ENCODE data around the gene CCDC33.

Gene CCDC33

GRCh38 chr15:74229686-74230085 is 6.4 kb upstream of the CCDC33 start:
- DNase-seq (ENCODE audit: low spot score): no peak

GRCh38 chr15:74231475-74231874 is 4.7 kb upstream of the CCDC33 start:
- no peak for DNase-seq (ENCODE audit: low spot score)

GRCh38 chr15:74233373-74233772 is 2.8 kb upstream of the CCDC33 start:
- DNase-seq (ENCODE audit: low spot score): no peak

DNA sequence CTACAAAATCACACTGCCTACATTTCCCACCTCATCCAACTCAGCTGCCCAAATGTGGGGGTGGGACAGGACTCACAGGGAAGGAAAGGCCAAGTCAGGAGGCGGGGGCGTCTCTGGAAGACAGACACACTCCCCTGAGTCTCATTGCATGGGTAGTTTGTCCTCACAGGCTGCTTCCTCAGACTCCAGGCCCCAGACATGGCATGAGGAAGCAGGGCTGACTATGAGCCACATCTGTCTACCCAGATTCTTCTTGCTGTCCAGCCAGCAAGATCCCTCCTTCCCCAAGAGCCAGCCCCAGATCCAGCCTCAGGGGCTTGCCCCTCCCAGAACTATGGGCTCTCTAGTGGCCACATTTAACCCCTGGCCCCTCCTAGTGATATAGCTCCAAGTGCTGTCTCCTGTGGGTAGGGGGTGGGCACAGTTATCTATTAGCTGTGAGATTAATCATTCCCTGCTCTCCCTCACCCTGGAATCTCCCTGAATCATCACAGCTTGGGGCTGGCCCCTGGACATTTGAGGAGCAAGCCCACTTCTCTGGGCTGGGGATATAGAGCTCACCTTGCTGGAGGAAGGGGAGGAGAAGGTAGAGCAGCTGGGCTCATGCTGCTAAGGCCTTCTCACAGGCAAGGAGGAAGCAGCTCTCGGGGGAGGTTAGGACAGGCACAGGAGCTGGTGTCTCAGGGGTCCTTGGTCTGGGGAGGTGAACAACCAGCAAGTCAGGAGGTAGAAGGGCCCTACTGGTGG is 2.1 kb upstream of the CCDC33 start:
- DNase-seq (ENCODE audit: low spot score): no peak

DNA sequence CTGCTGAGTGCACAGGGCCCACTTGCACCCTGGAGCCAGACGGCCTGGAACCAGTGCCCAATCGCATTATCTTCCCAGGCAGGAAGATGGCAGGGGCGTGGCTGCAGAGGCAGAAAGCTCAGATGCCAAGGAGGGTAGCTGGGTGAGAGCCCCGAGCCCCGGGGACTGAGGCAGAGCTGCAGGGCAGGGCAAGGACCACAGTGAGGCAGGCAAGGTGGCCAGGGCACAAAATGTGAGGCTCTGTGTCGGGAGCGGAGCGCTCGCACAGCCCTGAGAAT is 1.6 kb upstream of the CCDC33 start:
- DNase-seq (ENCODE audit: low spot score): no peak

DNA sequence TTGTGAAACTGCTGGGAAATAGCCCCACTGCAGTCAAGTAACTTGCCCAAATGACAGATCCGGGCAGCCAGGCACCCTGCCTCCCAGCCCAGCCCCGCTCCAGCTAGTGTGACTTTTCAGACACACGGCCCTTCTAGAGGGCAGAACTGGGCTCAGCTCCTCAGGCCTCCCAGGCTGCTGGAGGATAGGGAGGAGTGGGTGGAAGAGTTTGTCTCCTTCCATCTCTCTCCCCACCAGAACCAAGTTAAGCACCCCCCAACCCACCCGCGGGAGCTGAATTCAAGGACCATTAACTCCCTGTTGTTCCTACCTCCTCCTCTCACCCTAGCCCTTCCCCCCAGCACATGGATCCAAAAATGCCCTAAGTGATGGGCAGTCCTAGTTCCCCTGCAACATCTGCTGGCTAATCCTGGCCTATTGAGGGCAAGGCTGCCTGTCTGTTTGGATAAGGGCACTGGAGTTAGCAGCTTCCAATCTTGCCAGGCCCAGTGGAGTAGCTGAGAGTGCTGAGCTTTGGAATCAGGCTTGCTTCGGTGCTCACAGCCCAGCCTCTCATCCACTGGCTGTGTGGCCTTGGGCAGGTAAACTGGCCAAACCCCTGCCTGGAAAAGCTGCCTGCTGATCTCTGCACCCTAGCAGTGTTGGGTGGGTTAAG is 3.1 kb downstream of the CCDC33 start:
- no peak for DNase-seq (ENCODE audit: low spot score)

GRCh38 chr15:74240002-74240568 is 4.0 kb downstream of the CCDC33 start:
- peak; percentile 76 for DNase-seq (ENCODE audit: low spot score)

DNA sequence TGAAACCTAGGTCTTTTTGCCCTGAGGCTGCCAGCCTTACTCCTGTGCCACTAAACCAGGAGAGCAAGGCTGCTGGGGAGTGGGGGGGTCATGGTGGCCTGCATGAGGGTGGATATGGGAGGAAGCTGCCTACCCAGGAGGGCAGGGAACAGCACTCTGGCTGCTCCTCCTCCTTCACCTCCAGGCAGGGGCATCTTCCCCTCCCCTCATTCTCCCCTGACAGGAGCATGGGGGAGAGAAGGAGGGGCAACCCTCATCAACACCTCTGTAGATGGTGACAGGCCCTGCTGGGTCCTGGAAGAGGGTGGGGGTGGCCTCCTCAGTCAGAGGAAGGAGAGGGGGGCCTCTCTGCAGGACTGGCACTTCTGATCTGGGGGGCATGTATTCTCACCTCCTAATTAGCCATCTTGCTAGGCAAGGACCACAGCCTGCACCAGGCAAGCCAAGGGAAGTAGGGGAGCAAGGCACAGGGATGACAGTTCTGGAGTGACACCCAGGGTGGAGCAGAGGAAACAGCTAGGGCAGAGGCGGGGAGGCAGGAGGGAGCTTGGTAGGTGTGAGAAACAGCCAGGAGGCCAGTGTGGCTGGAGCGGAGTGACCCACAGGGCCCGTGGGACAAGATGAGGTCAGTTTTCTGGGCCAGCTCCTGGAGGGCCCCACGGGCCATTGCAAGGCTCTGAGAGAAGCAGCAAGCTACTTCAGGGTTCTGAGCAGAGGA is 4.9 kb downstream of the CCDC33 start:
- no peak for DNase-seq (ENCODE audit: low spot score)

- DNase-seq (ENCODE audit: low spot score): no peak
Measured at GRCh38 chr15:74242441-74243185, 6.5 kb downstream of the CCDC33 start.

DNA sequence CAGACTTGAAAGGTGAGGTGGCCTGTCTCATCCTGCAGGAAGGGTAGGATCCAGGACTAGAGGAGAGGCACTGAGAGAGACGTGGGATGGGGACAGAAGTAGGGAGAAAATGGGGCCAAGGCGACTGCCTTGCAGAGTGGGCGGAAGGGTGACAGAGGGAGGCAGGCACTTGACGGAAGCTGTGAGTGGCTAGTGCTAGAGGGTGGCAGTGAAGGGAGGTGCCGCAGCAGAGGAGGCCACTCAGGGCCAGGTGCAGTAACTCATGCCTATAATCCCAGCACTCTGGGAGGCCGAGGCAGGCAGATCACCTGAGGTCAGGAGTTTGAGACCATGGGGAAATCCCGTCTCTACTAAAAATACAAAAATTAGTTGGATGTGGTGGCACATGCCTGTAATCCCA is 7.3 kb downstream of the CCDC33 start:
- no peak for DNase-seq (ENCODE audit: low spot score)

- DNase-seq (ENCODE audit: low spot score): no peak
Measured at GRCh38 chr15:74244822-74245341, 8.8 kb downstream of the CCDC33 start.

DNA sequence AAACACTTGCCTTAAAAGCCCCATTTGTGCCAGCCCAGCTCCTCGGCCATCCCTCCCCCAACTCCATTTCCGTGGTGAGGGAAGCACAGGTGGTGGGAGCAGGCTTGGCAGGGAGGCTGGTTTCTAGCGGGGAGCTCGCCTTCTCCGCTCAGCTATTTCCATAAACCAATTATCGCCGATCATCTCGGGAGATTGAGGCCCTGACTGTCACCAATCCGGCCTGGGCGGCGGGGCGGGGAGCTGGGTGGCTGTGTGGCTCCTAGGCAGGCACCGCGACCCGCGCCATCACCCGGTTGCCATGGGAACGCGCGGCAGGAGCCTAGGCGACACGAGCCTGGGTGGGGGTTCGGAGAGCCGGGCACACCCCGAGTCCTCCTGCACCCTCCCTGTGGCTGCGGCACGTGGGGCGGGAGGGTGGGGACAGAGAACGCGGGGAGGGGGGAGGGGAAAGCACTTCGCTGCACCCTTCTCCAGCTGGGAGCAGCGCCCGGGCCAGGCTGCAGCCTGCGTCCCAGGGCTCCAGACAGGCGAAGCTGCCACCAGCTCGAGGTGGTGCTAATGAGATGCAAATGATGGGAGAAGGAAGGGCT is 9.3 kb downstream of the CCDC33 start:
- DNase-seq (ENCODE audit: low spot score): peak; percentile 45

DNA sequence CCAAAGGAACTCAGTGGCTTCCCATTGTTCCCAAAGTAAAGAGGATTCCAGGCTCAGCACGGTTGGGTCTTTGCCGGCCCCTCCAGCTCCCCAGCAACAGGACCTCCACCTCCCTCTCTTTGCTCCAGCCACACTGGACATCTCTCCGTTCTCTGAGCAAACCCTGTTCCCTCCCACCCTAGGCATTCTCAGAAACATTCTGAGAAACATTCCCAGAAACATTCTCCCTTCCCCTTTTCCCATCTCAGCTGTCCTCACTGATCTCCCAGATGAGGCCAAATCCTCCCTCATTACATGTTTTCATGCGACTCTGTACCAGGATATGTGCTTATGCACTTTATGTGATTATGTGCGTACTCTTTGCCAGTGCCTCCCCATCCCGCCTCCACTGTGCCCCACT is 14.1 kb downstream of the CCDC33 start:
- no peak for DNase-seq (ENCODE audit: low spot score)

DNA sequence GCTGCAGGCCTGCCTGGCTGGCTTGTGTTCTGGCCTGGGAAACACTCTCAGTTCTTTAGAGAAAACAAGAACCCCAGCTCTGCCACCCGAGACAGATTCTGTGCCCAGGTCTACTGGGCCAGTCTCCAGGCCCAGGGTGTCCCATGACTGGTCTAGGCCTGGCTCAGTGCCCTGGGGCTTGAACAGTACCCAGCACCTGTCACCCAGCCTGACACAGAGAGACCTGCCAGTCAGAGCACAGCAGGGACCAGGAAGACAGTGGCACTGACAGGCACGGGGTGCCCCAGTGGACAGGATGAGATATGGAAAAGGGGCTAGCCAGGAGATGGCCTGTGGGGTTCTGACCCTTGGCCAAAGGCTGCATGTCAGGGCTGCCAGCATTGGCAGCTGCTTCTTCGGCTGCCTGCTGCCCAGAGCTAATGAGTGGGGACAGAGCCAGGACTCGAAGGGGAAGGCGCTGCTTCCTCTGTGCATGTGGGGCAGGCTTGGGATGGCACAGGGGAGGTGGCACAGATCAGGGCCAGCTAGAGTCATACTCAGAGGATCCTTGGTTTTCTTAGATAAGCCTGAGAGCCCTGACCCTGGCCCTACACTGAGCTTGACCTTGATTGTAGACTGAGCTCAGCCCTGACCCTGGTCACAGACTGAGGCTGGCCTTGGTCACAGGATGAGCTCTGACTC is 15.1 kb downstream of the CCDC33 start:
- DNase-seq (ENCODE audit: low spot score): peak; percentile 83

DNA sequence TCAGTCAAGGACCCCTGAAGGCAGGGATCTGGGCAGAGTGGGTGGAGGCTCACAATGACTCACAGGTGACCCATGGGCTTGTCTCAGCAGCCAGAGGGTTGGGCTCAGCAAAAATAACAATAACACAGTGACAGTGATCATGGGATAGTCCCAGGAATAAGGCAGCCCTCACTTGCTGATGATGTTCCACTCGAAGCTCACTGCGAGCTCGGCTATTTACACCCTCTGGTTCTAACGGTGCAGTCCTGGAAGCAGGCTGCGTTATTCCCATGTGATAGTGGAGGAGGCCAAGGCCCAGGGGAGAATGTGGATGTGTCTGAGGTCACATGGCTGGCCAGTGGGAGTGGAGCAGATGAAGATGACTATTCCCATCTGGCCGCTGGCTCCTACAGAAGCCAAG is 16.2 kb downstream of the CCDC33 start:
- DNase-seq (ENCODE audit: low spot score): no peak

DNA sequence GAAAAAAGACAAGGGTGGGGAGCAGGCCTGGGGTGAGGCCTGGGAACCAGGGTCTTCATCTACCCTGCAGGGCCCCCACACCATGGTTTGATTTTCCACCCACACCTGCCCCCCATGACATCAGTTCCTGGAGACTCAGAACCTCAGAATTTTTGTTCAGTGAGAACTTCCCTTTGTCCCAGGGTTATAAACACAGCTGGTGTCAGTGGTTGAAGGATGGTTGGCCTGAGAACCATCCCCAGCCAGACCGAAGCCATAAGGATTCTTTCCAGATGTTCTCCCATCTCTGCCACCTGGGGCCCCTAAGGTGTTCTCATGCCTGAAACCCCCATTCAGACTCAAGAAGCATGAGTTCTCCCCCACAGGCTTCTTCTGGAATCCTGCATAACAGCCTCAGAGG is 16.6 kb downstream of the CCDC33 start:
- no peak for DNase-seq (ENCODE audit: low spot score)

- no peak for DNase-seq (ENCODE audit: low spot score)
Measured at GRCh38 chr15:74253211-74253921, 17.2 kb downstream of the CCDC33 start.

DNA sequence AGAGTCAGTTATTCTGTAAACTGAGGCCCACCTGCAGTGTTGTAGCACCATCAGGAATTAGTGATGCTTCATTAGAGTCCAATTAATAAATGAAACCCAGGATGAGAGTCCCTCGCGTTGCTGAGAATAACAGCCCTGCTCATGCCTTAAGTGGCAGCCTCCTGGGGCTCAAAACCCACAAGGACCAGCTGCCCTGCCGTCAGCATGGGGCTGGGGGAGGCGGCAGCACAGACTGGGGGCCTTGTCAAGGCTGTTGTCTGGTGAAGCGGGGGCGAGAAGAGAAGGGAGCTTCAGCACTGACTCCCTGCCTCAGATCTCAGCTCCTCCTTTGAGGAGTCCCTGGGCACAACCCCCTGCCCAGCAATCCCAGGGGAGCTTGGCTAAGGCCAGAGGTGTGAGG is 21.0 kb downstream of the CCDC33 start:
- DNase-seq (ENCODE audit: low spot score): no peak

- DNase-seq (ENCODE audit: low spot score): no peak
Measured at GRCh38 chr15:74257623-74258022, 21.5 kb downstream of the CCDC33 start.

DNA sequence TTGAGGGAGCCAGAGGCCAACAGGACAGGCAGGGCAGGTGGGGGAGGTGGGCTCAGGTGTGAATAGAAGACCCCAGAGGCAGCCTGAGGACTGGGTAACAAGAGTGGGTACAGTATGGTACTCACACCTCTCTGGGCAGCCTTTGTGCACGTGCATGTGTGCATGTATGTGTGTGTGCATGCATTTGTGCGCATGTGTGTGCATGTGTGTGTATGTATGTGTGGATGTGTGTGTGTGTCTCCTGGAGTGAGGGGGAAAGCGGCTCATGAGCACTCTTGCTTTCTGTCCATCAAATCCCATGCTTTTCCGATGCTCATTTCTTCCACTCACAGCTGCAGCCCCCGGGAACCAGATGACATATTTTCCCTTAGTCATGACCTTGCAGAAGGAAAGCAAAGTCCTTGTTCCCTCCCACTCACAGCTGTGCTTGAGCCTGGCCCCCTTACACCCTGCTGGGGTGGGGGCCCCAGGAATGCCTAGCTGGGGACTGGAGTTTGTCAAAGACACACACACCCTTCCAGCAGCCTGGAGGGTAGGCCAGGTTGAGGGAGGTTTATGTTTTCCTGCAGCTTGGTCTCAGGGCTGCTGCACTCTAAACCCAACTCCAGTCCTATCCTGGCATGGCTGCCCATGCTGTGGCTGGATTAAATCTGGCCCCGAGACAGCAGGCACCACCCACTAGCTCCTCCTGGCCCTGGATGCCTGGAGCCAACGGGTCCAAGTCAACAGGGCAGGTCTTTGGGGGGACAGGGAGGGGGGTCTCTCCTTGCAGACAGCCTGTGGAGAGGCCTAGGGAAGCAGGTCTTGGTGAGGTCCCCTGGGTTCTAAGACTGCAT is 22.5 kb downstream of the CCDC33 start:
- DNase-seq (ENCODE audit: low spot score): no peak
